Measurements from ENCODE around the gene AKR7A2. TPM values are rescaled to one million over a fixed set of nuclear protein-coding genes. Genes with fewer than 3 reads are reported as not detected.

The AKR7A2 gene
- total RNA-seq, 4 donors from 2014 or later = 64.5 to 91.0 (median 80.7) TPM

- H3K9me3 ChIP-seq = no peaks in the 10 kb centered on the region
- H3K27me3 ChIP-seq = peaks cover 0 to 2% of the 10 kb centered on the region in 2 donors
- TF ChIP-seq POLR2A (IDR thresholded peaks at IDR 0.05) = no peak
- TF ChIP-seq CTCF (IDR thresholded peaks at IDR 0.05) = no peak
- no peak for TF ChIP-seq EP300 (IDR thresholded peaks at IDR 0.05)
- 79 to 81% methylated on average over 11 of the region's 11 CpGs for WGBS, 2 donors
- H3K27ac ChIP-seq = no peak overlapping the region
- no peak overlapping the region for H3K4me3 ChIP-seq
- no peaks in the 10 kb centered on the region for H3K4me1 ChIP-seq
- H3K36me3 ChIP-seq = peaks cover 0 to 35% (median 0%) of the 10 kb centered on the region in 3 donors
- no peak for DNase-seq (ENCODE audit: low spot score in 2 of 2)
Observed at GRCh38 chr1:19268445-19268844, 43.5 kb downstream of the AKR7A2 start.

GRCh38 chr1:19262744-19263143, 49.2 kb downstream of the AKR7A2 start:
- H3K4me1 ChIP-seq = no peaks in the 10 kb centered on the region

GRCh38 chr1:19262047-19262446, 49.9 kb downstream of the AKR7A2 start:
- Histone ChIP-seq H3K27me3 (no peaks in the 10 kb centered on the region), H3K9me3 (no peaks in the 10 kb centered on the region), H3K4me1 (no peaks in the 10 kb centered on the region), H3K36me3 (peaks cover 4 to 52% (median 7%) of the 10 kb centered on the region in 3 donors), H3K4me3 (no peak overlapping the region), H3K27ac (no peak overlapping the region)
- WGBS, 2 donors = 66 to 76% methylated on average over 5 of the region's 5 CpGs
- no peak for DNase-seq (ENCODE audit: low spot score in 2 of 2)
- no peak for TF ChIP-seq EP300 (IDR thresholded peaks at IDR 0.05)
- no peak for TF ChIP-seq CTCF (IDR thresholded peaks at IDR 0.05)
- TF ChIP-seq POLR2A (IDR thresholded peaks at IDR 0.05) = no peak

More at GRCh38 chr1:19262744-19263143, 49.2 kb downstream of the AKR7A2 start:
- Histone ChIP-seq H3K4me3 (no peak overlapping the region), H3K27me3 (no peaks in the 10 kb centered on the region), H3K36me3 (peaks cover 4 to 47% (median 7%) of the 10 kb centered on the region in 3 donors), H3K27ac (no peak overlapping the region), H3K9me3 (no peaks in the 10 kb centered on the region)
- TF ChIP-seq POLR2A (IDR thresholded peaks at IDR 0.05) (no peak), EP300 (IDR thresholded peaks at IDR 0.05) (no peak), CTCF (IDR thresholded peaks at IDR 0.05) (no peak)
- 87 to 90% methylated on average over 5 of the region's 5 CpGs for WGBS, 2 donors
- no peak for DNase-seq (ENCODE audit: low spot score in 2 of 2)

GRCh38 chr1:19260211-19261138, 51.5 kb downstream of the AKR7A2 start:
- no peaks in the 10 kb centered on the region for H3K9me3 ChIP-seq
- no peaks in the 10 kb centered on the region for H3K4me1 ChIP-seq
- WGBS, 2 donors = 66 to 69% methylated on average over 21 of the region's 21 CpGs
- peaks cover 4 to 58% (median 7%) of the 10 kb centered on the region in 3 donors for H3K36me3 ChIP-seq
- H3K4me3 ChIP-seq = no peak overlapping the region
- H3K27me3 ChIP-seq = no peaks in the 10 kb centered on the region
- DNase-seq (ENCODE audit: low spot score in 2 of 2) = no peak
- TF ChIP-seq EP300 (IDR thresholded peaks at IDR 0.05) (no peak), CTCF (IDR thresholded peaks at IDR 0.05) (no peak), POLR2A (IDR thresholded peaks at IDR 0.05) (no peak)
- no peak overlapping the region for H3K27ac ChIP-seq

- Histone ChIP-seq H3K4me1 (peaks cover 0 to 14% (median 4%) of the 10 kb centered on the region in 4 donors), H3K9me3 (no peaks in the 10 kb centered on the region), H3K36me3 (peaks cover 4 to 65% (median 7%) of the 10 kb centered on the region in 3 donors), H3K27ac (no peak overlapping the region), H3K4me3 (no peak overlapping the region), H3K27me3 (no peaks in the 10 kb centered on the region)
- 88 to 95% methylated on average over 10 of the region's 10 CpGs for WGBS, 2 donors
- TF ChIP-seq EP300 (IDR thresholded peaks at IDR 0.05) (no peak), POLR2A (IDR thresholded peaks at IDR 0.05) (no peak), CTCF (IDR thresholded peaks at IDR 0.05) (no peak)
- no peak for DNase-seq (ENCODE audit: low spot score in 2 of 2)
Observed at GRCh38 chr1:19258353-19258752, 53.6 kb downstream of the AKR7A2 start.

All from tibial nerve (tissue), 4 donors.